GM12892 (cell line): ENCODE data around the gene CHRNG.

Experiments used
- POLR2A ChIP-seq: IDR thresholded peaks from 2 replicates; pipeline ENCODE4 v1.6.1; 2011; ENCODE audit warnings: low read depth, low read length, control low read depth
- POLR2AphosphoS5 ChIP-seq: IDR thresholded peaks from 2 replicates; pipeline ENCODE4 v1.6.1; 2011; ENCODE audit warnings: low read depth, low read length, control low read depth
- TAF1 ChIP-seq: IDR thresholded peaks from 2 replicates; pipeline ENCODE4 v1.6.1; 2011; ENCODE audit warnings: low read depth, mild to moderate bottlenecking, control low read depth, low read length, borderline replicate concordance

DNA sequence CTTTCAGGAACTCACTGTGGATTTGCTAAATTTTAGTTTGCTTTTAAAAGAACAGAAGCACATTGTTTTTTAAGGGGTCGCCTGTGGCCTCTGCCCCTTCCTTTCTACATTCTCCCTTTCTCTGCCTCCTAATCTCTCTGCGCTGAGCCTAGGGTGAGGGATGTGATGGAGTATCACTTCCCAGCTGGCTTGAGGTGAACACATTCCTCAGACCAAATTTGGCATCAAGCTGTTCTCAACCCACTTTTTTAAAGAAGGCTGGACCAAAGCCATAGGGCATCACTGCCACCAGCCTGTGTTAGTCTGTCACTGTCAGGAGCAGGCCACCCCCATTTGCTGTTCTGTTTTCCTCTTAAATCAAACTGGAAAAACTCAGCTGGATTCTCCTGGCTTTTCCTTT is 38.3 kb downstream of the CHRNG start:
- TF ChIP-seq TAF1 (no peak), POLR2A (no peak), POLR2AphosphoS5 (no peak)
